ENCODE results near the gene BNC2.

DNA sequence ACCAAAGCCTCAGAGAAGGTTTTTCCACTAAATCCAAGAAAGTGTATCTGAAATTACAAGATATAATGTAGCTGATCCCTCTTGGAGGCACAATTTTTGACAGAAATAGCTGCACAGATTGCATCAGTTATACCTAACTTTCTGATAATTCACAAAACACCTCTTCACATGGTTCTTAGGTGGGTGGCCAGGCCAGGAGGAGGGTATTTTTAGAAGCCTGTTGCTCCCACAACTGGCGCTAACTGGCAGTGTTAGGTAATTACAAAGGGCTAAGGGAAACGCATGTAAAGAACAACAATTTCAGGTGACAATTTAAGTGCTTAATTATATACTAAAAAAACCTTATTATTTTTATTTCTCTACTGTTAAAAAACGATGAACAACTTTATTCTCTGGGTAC lies 247.9 kb downstream of the BNC2 start:
- TF ChIP-seq ZNF384 (IDR thresholded peaks at IDR 0.05): no peak
- TF ChIP-seq TARDBP (IDR thresholded peaks at IDR 0.05): no peak
- TF ChIP-seq FOXK2 (IDR thresholded peaks at IDR 0.05): no peak
- no peak for TF ChIP-seq BHLHE40 (IDR thresholded peaks at IDR 0.05; ENCODE audit: borderline replicate concordance)
- no peak for TF ChIP-seq ARNT (IDR thresholded peaks at IDR 0.05)
- no peak for TF ChIP-seq ELF4 (IDR thresholded peaks at IDR 0.05)
- TF ChIP-seq SUZ12 (IDR thresholded peaks at IDR 0.05): no peak
- TF ChIP-seq FOXA1 (IDR thresholded peaks at IDR 0.05): no peak
- no peak for TF ChIP-seq FOXM1 (IDR thresholded peaks at IDR 0.05; ENCODE audit: borderline replicate concordance)
- TF ChIP-seq SP1 (IDR thresholded peaks at IDR 0.05): no peak
- no peak for TF ChIP-seq NFRKB (IDR thresholded peaks at IDR 0.05)
- TF ChIP-seq HDGF (IDR thresholded peaks at IDR 0.05; ENCODE audit: borderline replicate concordance): no peak
- no peak for TF ChIP-seq LEF1 (IDR thresholded peaks at IDR 0.05; ENCODE audit: borderline replicate concordance)
- TF ChIP-seq L3MBTL2 (conservative IDR thresholded peaks at IDR 0.05): no peak
